Stimulated activated CD8-positive, alpha-beta memory T cell treated with anti-CD3 and anti-CD28 coated beads, Interleukin-4, amount 100 ng/mL, for 4 hours (primary cell): ENCODE measurements around the gene INHBE.
"Not testable (repeated sequence)": the region's sequence is repeated elsewhere in the genome, so short reads cannot be mapped to it uniquely, and the experiment has no call there.

Experiments
- DNase-seq, 2 donors: peaks; one replicate each; pipeline ENCODE4 v3.0.0-alpha.2; 2020; ENCODE audit warnings: low read depth in 2 of 2, low spot score in 1 of 2

The INHBE gene

GRCh38 chr12:57454566-57455373, at the start of gene INHBE:
TSS of gene INHBE (plus strand) at chr12:57455307. CDS start at chr12:57455537, 230 bp downstream.
- no peak for DNase-seq

- no peak for DNase-seq
Measured at GRCh38 chr12:57410534-57410933, 44.6 kb upstream of the INHBE start.

GRCh38 chr12:57414160-57414559, 40.9 kb upstream of the INHBE start:
- DNase-seq = not testable (repeated sequence)

GRCh38 chr12:57415088-57415487, 40.0 kb upstream of the INHBE start:
- DNase-seq = no peak

GRCh38 chr12:57416039-57416996, 38.8 kb upstream of the INHBE start:
- no peak for DNase-seq

- DNase-seq = no peak
Measured at GRCh38 chr12:57418255-57418654, 36.9 kb upstream of the INHBE start.

- DNase-seq = no peak
Measured at GRCh38 chr12:57419495-57419894, 35.6 kb upstream of the INHBE start.

GRCh38 chr12:57420482-57420881, 34.6 kb upstream of the INHBE start:
- DNase-seq = no peak

- not testable (repeated sequence) for DNase-seq
Measured at GRCh38 chr12:57426948-57427347, 28.2 kb upstream of the INHBE start.

GRCh38 chr12:57428965-57429364, 26.1 kb upstream of the INHBE start:
- DNase-seq = no peak

- DNase-seq = no peak
Measured at GRCh38 chr12:57429473-57430111, 25.5 kb upstream of the INHBE start.

GRCh38 chr12:57430112-57430930, 24.8 kb upstream of the INHBE start:
- peak in 1 of 2 donors; percentile 18 for DNase-seq

- peak; percentile 93 to 94 for DNase-seq
Measured at GRCh38 chr12:57430931-57431566, 24.1 kb upstream of the INHBE start, which contains the start of gene R3HDM2. TSS of gene R3HDM2 (minus strand) at chr12:57431043. CDS start at chr12:57310428, 120,615 bp downstream.

GRCh38 chr12:57431654-57432188, 23.4 kb upstream of the INHBE start:
- DNase-seq = no peak

- DNase-seq = no peak
Measured at GRCh38 chr12:57433370-57433769, 21.7 kb upstream of the INHBE start.

GRCh38 chr12:57434517-57435223, 20.4 kb upstream of the INHBE start, which contains the start of gene INHBC:
TSS of gene INHBC (plus strand) at chr12:57434784. CDS start at chr12:57434887, 103 bp downstream.
- DNase-seq = no peak

GRCh38 chr12:57435293-57435692, 19.8 kb upstream of the INHBE start:
- DNase-seq = no peak

GRCh38 chr12:57438400-57438799, 16.7 kb upstream of the INHBE start:
- no peak for DNase-seq

- DNase-seq = no peak
Measured at GRCh38 chr12:57439762-57440266, 15.3 kb upstream of the INHBE start.
